Measurements from ENCODE around the gene TUBB1. TPM values are rescaled to one million over a fixed set of nuclear protein-coding genes. Genes with fewer than 3 reads are reported as not detected.

The TUBB1 gene
- 1 to 10 TPM in 1 of 6 experiments, under 1 TPM in 4, not detected in 1; 0.06 to 1.5 (median 0.31) TPM for total RNA-seq
- long read RNA-seq: 0 reads

DNA sequence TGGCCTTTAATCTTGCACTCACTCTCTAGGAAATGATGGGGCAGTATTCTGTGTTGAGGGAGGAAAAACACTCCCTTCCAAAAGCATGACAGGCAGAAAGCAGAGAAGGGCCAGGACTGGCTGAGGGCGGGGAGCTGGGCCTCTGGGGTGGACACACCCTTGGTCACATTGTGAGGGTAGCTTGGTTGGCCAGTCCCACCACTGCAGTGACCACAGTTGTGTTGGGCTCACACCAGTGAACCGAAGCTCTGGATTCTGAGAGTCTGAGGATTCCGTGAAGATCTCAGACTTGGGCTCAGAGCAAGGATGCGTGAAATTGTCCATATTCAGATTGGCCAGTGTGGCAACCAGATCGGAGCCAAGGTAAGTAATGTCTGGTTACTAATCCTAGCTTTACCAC lies at the start of gene TUBB1:
TSS of gene TUBB1 (plus strand) at position 213 of the 400 bp plus-strand sequence. CDS start at position 307, 94 bp downstream.
- DNase-seq (no peak), ATAC-seq (no peak)
- Histone ChIP-seq H3K4me1 (peaks cover 0 to 7% (median 0%) of the 10 kb centered on the region in 4 donors), H3K36me3 (peaks cover 0 to 6% (median 0%) of the 10 kb centered on the region in 4 donors), H3K27me3 (no peaks in the 10 kb centered on the region), H3K27ac (no peak within 1 kb of the TSS), H3K9me3 (no peaks in the 10 kb centered on the region), H3K4me3 (no peak within 1 kb of the TSS)
- no peak for TF ChIP-seq POLR2A (IDR thresholded peaks at IDR 0.05)
- TF ChIP-seq, protein P1, sequence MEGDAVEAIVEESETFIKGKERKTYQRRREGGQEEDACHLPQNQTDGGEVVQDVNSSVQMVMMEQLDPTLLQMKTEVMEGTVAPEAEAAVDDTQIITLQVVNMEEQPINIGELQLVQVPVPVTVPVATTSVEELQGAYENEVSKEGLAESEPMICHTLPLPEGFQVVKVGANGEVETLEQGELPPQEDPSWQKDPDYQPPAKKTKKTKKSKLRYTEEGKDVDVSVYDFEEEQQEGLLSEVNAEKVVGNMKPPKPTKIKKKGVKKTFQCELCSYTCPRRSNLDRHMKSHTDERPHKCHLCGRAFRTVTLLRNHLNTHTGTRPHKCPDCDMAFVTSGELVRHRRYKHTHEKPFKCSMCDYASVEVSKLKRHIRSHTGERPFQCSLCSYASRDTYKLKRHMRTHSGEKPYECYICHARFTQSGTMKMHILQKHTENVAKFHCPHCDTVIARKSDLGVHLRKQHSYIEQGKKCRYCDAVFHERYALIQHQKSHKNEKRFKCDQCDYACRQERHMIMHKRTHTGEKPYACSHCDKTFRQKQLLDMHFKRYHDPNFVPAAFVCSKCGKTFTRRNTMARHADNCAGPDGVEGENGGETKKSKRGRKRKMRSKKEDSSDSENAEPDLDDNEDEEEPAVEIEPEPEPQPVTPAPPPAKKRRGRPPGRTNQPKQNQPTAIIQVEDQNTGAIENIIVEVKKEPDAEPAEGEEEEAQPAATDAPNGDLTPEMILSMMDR (IDR thresholded peaks at IDR 0.05): no peak
- intact Hi-C loops (cut with DNase I): loop anchor here in 1 of 2 donors (10.0 kb wide), 1 partner anchor 124 kb away; no protein-coding TSS in a partner anchor
- WGBS (ENCODE audit: insufficient coverage, low coverage, low lambda C conversion rate, missing lambda C conversion rate): 90% methylated on average over 2 of the region's 5 CpGs

DNA sequence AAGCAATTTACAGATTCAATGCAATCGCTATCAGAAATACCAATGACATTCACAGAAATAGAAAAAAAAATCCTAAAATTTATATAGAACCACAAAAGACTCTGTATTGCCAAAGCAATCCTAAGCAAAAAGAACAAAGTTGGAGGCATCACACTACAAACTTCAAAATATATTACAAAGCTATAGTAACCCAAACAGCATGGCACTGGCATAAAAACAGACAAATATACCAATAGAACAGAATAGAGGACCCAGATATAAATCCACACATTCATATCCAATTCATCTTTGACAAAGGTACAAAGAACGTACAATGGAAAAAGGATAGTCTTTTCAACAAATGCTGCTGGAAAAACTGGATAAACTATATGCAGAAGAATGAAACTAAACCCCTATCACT lies 49.8 kb upstream of the TUBB1 start:
- Histone ChIP-seq H3K4me1 (no peaks in the 10 kb centered on the region), H3K27me3 (no peaks in the 10 kb centered on the region), H3K4me3 (no peak overlapping the region), H3K36me3 (no peaks in the 10 kb centered on the region), H3K9me3 (no peaks in the 10 kb centered on the region), H3K27ac (no peak overlapping the region)
- TF ChIP-seq, protein P1 (IDR thresholded peaks at IDR 0.05): no peak
- no peak for TF ChIP-seq POLR2A (IDR thresholded peaks at IDR 0.05)
- intact Hi-C loops (cut with DNase I): no loop called here
- WGBS (ENCODE audit: insufficient coverage, low coverage, low lambda C conversion rate, missing lambda C conversion rate): 50% methylated on average over 2 of the region's 2 CpGs
- ATAC-seq (no peak), DNase-seq (no peak)

DNA sequence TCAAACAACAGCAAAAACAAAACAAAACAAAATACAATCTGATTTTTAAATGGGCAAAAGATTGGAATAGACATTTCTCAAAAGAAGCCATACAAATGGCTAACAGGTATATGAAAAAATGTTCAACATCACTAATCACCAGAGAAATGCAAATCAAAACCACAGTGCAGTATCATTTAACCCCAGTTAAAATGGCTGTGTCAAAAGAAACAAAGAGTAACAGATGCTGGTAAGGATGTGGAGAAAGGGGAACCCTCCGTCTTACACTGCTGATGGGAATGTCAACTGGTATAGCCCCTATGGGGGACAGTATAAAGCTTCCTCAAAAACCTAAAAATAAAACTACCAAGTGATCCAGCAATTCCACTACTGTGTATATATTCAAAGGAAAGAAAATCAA lies 49.1 kb upstream of the TUBB1 start:
- H3K27me3 ChIP-seq: no peaks in the 10 kb centered on the region
- no peak overlapping the region for H3K4me3 ChIP-seq
- intact Hi-C loops (cut with DNase I): no loop called here
- no peaks in the 10 kb centered on the region for H3K4me1 ChIP-seq
- no peak for TF ChIP-seq POLR2A (IDR thresholded peaks at IDR 0.05)
- TF ChIP-seq, protein P1 (IDR thresholded peaks at IDR 0.05): no peak
- no peaks in the 10 kb centered on the region for H3K9me3 ChIP-seq
- H3K36me3 ChIP-seq: no peaks in the 10 kb centered on the region
- DNase-seq: no peak
- WGBS (ENCODE audit: insufficient coverage, low coverage, low lambda C conversion rate, missing lambda C conversion rate): 44% methylated on average over 1 of the region's 1 CpG
- no peak for ATAC-seq
- no peak overlapping the region for H3K27ac ChIP-seq

DNA sequence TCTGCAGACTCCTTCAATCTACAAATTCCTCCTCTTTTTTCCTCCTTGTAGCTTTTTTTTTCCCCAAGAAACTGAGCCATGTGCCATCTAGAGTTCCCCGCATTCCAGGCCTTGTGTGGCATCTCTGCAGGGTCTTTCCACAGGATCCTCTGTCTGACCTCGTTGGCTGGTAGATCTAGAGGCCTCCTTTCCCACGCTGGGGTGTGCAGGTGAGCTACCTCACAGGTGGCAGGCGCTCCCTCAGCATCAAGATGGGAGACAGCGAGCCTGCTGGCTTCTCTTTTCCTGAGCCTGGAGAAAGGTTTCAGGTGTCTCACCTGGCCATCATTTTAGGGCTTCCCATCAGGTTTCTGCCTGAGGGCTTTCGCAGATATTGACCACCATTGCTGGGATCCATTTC lies 47.8 kb upstream of the TUBB1 start:
- ATAC-seq: no peak
- no peak for DNase-seq
- TF ChIP-seq, protein P1 (IDR thresholded peaks at IDR 0.05): no peak
- no peak for TF ChIP-seq POLR2A (IDR thresholded peaks at IDR 0.05)
- H3K36me3 ChIP-seq: no peaks in the 10 kb centered on the region
- H3K27ac ChIP-seq: no peak overlapping the region
- no peaks in the 10 kb centered on the region for H3K4me1 ChIP-seq
- H3K4me3 ChIP-seq: no peak overlapping the region
- WGBS (ENCODE audit: insufficient coverage, low coverage, low lambda C conversion rate, missing lambda C conversion rate): 67% methylated on average over 5 of the region's 6 CpGs
- H3K9me3 ChIP-seq: peaks cover 0 to 3% (median 0%) of the 10 kb centered on the region in 4 donors
- intact Hi-C loops (cut with DNase I): no loop called here
- no peaks in the 10 kb centered on the region for H3K27me3 ChIP-seq

DNA sequence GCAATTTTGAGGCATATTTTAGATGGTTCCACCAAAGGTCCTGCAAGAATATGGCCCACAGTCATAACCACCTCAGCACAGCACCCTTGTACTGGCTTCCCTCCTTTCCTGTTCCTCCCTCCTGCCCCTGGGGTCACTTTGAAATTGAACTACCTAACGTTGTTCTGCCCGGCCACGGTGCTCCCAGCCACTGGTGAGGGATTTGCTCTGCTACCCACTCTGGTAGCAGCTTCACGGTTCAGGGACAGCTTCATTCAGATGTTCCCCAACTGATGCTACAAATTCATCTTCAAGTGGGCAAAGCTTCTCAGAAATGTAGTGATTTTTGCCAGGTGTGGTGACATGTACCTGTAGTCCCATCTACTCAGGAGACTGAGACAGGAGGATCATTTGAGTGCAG lies 46.0 kb upstream of the TUBB1 start:
- Histone ChIP-seq H3K27ac (no peak overlapping the region), H3K9me3 (peaks cover 0 to 3% (median 0%) of the 10 kb centered on the region in 4 donors), H3K27me3 (no peaks in the 10 kb centered on the region), H3K4me3 (no peak overlapping the region), H3K4me1 (no peaks in the 10 kb centered on the region), H3K36me3 (no peaks in the 10 kb centered on the region)
- intact Hi-C loops (cut with DNase I): no loop called here
- ATAC-seq (no peak), DNase-seq (no peak)
- no peak for TF ChIP-seq POLR2A (IDR thresholded peaks at IDR 0.05)
- TF ChIP-seq, protein P1 (IDR thresholded peaks at IDR 0.05): no peak
- WGBS (ENCODE audit: insufficient coverage, low coverage, low lambda C conversion rate, missing lambda C conversion rate): 76% methylated on average over 4 of the region's 4 CpGs
